ENCODE results near the gene AP1S2.
"Not testable (repeated sequence)": the region's sequence is repeated elsewhere in the genome, so short reads cannot be mapped to it uniquely, and the experiment has no call there.

Gene AP1S2

GRCh38 chrX:15855568-15856221 is 1.1 kb upstream of the AP1S2 start:
- in situ Hi-C loops (cut with HindIII; ENCODE audit: low sequenced_read_pairs), result no loop called here

- in situ Hi-C loops (cut with HindIII; ENCODE audit: low sequenced_read_pairs), result loop anchor here (5.0 kb wide), 1 partner anchor 107 kb away; no protein-coding TSS in a partner anchor
Observed at GRCh38 chrX:15854080-15854655, 445 bp downstream of the AP1S2 start.

GRCh38 chrX:15853586-15854079 is 980 bp downstream of the AP1S2 start:
- in situ Hi-C loops (cut with HindIII; ENCODE audit: low sequenced_read_pairs), result loop anchor here (5.0 kb wide), 1 partner anchor 106 kb away; no protein-coding TSS in a partner anchor

GRCh38 chrX:15849555-15849954 is 5.1 kb downstream of the AP1S2 start:
- in situ Hi-C loops (cut with HindIII; ENCODE audit: low sequenced_read_pairs), result no loop called here

GRCh38 chrX:15848576-15848975 is 6.0 kb downstream of the AP1S2 start:
- in situ Hi-C loops (cut with HindIII; ENCODE audit: low sequenced_read_pairs), result no loop called here

- in situ Hi-C loops (cut with HindIII; ENCODE audit: low sequenced_read_pairs), result no loop called here
Observed at GRCh38 chrX:15843960-15844359, 10.7 kb downstream of the AP1S2 start.

- in situ Hi-C loops (cut with HindIII; ENCODE audit: low sequenced_read_pairs), result no loop called here
Observed at GRCh38 chrX:15841853-15842516, 12.6 kb downstream of the AP1S2 start.

GRCh38 chrX:15838017-15838416 is 16.6 kb downstream of the AP1S2 start:
- in situ Hi-C loops (cut with HindIII; ENCODE audit: low sequenced_read_pairs), result no loop called here

- in situ Hi-C loops (cut with HindIII; ENCODE audit: low sequenced_read_pairs), result no loop called here
Observed at GRCh38 chrX:15834827-15835595, 19.6 kb downstream of the AP1S2 start.

GRCh38 chrX:15834053-15834452 is 20.6 kb downstream of the AP1S2 start:
- in situ Hi-C loops (cut with HindIII; ENCODE audit: low sequenced_read_pairs), result no loop called here

- in situ Hi-C loops (cut with HindIII; ENCODE audit: low sequenced_read_pairs), result not testable (repeated sequence)
Observed at GRCh38 chrX:15831347-15831746, 23.3 kb downstream of the AP1S2 start.

GRCh38 chrX:15829217-15829616 is 25.4 kb downstream of the AP1S2 start:
- in situ Hi-C loops (cut with HindIII; ENCODE audit: low sequenced_read_pairs), result no loop called here

- in situ Hi-C loops (cut with HindIII; ENCODE audit: low sequenced_read_pairs), result no loop called here
Observed at GRCh38 chrX:15825936-15826335, 28.7 kb downstream of the AP1S2 start.

- in situ Hi-C loops (cut with HindIII; ENCODE audit: low sequenced_read_pairs), result no loop called here
Observed at GRCh38 chrX:15822922-15823321, 31.7 kb downstream of the AP1S2 start.

GRCh38 chrX:15820106-15821073 is 34.2 kb downstream of the AP1S2 start:
- in situ Hi-C loops (cut with HindIII; ENCODE audit: low sequenced_read_pairs), result no loop called here

- in situ Hi-C loops (cut with HindIII; ENCODE audit: low sequenced_read_pairs), result loop anchor here (5.0 kb wide), 1 partner anchor 70 kb away; no protein-coding TSS in a partner anchor
Observed at GRCh38 chrX:15816886-15817285, 37.7 kb downstream of the AP1S2 start.

- in situ Hi-C loops (cut with HindIII; ENCODE audit: low sequenced_read_pairs), result loop anchor here (5.0 kb wide), 1 partner anchor 69 kb away; no protein-coding TSS in a partner anchor
Observed at GRCh38 chrX:15816438-15816809, 38.2 kb downstream of the AP1S2 start.

- in situ Hi-C loops (cut with HindIII; ENCODE audit: low sequenced_read_pairs), result loop anchor here (5.0 kb wide), 1 partner anchor 69 kb away; no protein-coding TSS in a partner anchor
Observed at GRCh38 chrX:15815779-15816437, 38.7 kb downstream of the AP1S2 start.

- in situ Hi-C loops (cut with HindIII; ENCODE audit: low sequenced_read_pairs), result loop anchor here (5.0 kb wide), 1 partner anchor 68 kb away; no protein-coding TSS in a partner anchor
Observed at GRCh38 chrX:15814771-15815365, 39.7 kb downstream of the AP1S2 start.

Measured in endothelial cell of hepatic sinusoid (primary cell).